GM19438 (cell line): ENCODE results near the gene UBE2E3.

Experiments
- ATAC-seq: cut with Tn5 transposase; IDR thresholded peaks from one replicate; pipeline ENCODE4 v1.9.1; 2021; ENCODE audit warnings: low read depth; ENCODE audit not compliant: unreplicated experiment

The UBE2E3 gene

GRCh38 chr2:180980106-180980942, at the start of gene UBE2E3:
UBE2E3 (plus strand) TSS chr2:180980605; CDS start chr2:180982043, 1,438 bp downstream.
- peak; percentile 69 for ATAC-seq

GRCh38 chr2:180931841-180932240, 48.6 kb upstream of the UBE2E3 start:
- no peak for ATAC-seq

GRCh38 chr2:180933332-180933731, 47.1 kb upstream of the UBE2E3 start:
- no peak for ATAC-seq

- no peak for ATAC-seq
Observed at GRCh38 chr2:180934911-180935310, 45.5 kb upstream of the UBE2E3 start.

- ATAC-seq, result peak; percentile 78
Observed at GRCh38 chr2:180937480-180937879, 42.9 kb upstream of the UBE2E3 start.

- ATAC-seq, result no peak
Observed at GRCh38 chr2:180938451-180938850, 42.0 kb upstream of the UBE2E3 start.

- ATAC-seq, result no peak
Observed at GRCh38 chr2:180943275-180943674, 37.1 kb upstream of the UBE2E3 start.

GRCh38 chr2:180944372-180944771, 36.0 kb upstream of the UBE2E3 start:
- ATAC-seq, result no peak

GRCh38 chr2:180947208-180947689, 33.2 kb upstream of the UBE2E3 start:
- ATAC-seq, result no peak

- no peak for ATAC-seq
Observed at GRCh38 chr2:180949896-180950295, 30.5 kb upstream of the UBE2E3 start.

- ATAC-seq, result no peak
Observed at GRCh38 chr2:180952082-180952481, 28.3 kb upstream of the UBE2E3 start.

GRCh38 chr2:180952731-180953336, 27.6 kb upstream of the UBE2E3 start:
- no peak for ATAC-seq

- ATAC-seq, result no peak
Observed at GRCh38 chr2:180953550-180953949, 26.9 kb upstream of the UBE2E3 start.

- no peak for ATAC-seq
Observed at GRCh38 chr2:180955101-180955500, 25.3 kb upstream of the UBE2E3 start.

- no peak for ATAC-seq
Observed at GRCh38 chr2:180959787-180960186, 20.6 kb upstream of the UBE2E3 start.

GRCh38 chr2:180960982-180961381, 19.4 kb upstream of the UBE2E3 start:
- no peak for ATAC-seq

- no peak for ATAC-seq
Observed at GRCh38 chr2:180962727-180963314, 17.6 kb upstream of the UBE2E3 start.

GRCh38 chr2:180966378-180966777, 14.0 kb upstream of the UBE2E3 start:
- no peak for ATAC-seq

- no peak for ATAC-seq
Observed at GRCh38 chr2:180969124-180969523, 11.3 kb upstream of the UBE2E3 start.

GRCh38 chr2:180970016-180970415, 10.4 kb upstream of the UBE2E3 start:
- no peak for ATAC-seq

- no peak for ATAC-seq
Observed at GRCh38 chr2:180971811-180972210, 8.6 kb upstream of the UBE2E3 start.
